GM10847 (cell line): ENCODE data around the gene ZNF827.

ENCODE experiments used
- POLR2A ChIP-seq: IDR thresholded peaks from 2 replicates; pipeline ENCODE4 v1.6.1; 2011; ENCODE audit not compliant: insufficient read length; ENCODE audit errors: extremely low read depth

ZNF827 gene

DNA sequence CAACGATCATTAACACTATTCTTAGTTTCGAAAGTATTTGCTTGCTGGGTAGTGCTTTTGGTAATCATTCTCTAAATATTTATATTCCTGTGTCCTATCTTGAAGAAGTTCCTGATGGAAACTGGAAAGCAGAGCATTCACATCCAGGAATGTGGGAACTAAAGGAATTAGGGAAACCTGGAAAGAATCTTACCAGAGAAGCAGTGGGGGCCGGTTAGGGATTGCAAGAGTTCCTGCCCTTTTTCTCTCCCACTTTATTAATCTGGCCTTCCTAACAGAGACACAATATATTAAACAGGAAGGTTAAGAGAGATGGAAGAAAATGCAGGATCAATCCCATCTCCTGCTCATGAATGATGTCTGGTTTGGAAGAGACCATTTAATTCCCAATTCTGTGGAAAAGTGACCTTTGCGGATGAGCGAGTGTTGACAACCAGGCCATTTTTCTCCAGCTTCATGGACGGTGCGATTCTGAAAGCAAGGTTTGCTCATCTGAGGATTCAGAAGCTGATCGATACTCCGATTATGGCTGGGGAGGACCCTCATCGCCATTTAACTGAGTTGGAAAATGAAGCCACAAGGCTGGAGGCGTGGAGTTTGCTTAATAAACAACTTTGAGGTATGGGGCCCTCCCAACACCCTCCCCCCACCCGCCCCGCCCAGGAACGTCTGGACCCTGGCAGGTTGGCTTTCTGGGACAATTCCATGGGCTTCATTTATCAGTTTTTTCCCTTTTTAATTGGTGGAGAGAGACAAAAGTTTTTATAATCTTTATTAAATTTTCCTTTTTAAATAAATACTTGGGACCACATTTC lies 206.4 kb downstream of the ZNF827 start:
- no peak for TF ChIP-seq POLR2A

DNA sequence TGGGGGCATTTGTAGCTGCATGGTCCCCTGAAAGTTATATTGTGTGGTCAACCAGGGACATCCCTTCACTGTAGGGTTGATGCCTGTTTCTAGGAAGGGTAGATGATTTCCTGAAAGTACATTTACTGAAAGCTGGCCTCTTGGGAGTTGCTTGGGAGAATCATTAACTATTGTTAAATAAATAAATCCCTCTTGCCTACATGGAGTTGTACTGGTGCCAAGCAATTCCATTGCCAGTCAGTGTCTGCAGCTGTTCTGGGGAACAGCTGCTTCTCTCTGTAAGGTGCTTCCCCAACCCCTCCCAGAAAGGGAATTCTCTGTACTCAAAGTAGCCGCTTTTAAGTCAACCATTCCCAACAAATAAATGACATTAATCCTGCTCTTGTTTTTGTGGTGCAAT lies 207.6 kb downstream of the ZNF827 start:
- no peak for TF ChIP-seq POLR2A

DNA sequence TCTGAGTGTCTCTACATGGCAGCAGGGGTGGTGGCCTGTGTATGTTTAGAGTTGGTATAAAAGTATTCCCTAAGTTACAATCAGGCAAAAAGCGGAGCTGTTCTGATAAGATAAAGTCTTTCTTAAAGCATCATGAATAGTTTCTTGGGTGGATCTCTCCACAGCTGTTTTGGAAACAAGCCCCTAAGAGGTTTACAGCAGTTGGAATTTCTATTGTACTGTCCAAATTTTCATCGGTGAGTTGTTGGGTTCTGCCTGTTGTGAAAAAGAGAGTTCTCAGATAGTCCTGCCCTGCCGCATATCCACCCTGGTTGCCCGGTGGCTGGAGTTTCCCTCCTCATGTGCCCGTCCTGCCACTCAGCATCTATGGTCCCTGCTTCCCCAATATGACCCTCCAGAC lies 208.6 kb downstream of the ZNF827 start:
- no peak for TF ChIP-seq POLR2A

DNA sequence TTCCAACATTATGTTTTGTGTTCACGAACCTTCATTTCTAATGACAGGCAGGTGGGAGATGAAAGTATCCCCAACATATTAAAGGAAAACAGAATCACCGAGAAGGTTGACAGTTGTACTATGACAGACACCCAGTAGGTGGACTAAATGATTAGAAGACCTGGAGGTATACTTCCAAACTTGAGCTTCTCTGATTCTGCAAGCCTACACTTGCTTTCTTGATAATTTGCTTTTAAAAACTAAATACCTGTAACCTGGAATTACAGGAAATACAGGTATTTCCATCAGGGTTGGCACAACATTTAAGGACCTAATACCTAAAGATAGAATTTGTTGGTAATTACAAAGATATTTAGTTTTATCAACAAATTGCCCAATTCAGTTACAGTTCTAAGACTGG lies 215.3 kb downstream of the ZNF827 start:
- TF ChIP-seq POLR2A, result no peak

DNA sequence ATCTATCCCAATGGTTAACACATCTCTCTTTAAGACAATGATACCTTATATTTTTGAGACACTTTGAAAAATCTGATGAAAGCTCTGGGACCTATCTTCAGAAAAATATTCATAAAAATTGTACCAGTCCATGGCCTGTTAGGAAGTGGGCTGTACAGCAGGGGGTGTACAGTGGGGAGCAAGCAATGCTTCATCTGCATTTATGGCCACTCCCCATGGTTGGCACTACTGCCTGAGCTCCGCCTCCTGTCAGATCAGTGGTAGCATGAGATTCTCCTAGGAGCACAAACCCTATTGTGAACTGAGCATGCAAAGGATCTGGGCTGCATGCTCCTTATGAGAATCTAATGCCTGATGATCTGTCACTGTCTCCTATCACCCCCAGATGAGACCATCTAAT lies 216.1 kb downstream of the ZNF827 start:
- TF ChIP-seq POLR2A, result no peak

DNA sequence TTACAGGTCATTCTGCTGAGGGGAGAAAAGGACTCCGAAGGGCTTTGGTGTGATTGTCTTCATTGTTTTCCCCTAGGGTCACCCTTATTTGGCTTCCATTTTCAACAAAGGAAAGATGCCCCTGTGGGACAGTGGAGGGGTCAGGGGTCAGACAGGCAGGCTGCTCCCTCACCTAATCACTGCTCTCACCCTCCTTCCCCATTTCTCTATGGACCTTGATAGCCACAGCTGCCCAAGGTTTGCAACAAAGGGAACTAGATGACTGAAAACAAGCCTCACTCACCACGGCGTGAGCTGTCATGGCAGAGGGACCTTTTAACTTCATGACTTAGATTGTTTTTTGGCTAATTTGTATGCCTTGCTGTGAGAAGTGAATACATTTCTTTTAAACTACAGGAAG lies 218.0 kb downstream of the ZNF827 start:
- no peak for TF ChIP-seq POLR2A

DNA sequence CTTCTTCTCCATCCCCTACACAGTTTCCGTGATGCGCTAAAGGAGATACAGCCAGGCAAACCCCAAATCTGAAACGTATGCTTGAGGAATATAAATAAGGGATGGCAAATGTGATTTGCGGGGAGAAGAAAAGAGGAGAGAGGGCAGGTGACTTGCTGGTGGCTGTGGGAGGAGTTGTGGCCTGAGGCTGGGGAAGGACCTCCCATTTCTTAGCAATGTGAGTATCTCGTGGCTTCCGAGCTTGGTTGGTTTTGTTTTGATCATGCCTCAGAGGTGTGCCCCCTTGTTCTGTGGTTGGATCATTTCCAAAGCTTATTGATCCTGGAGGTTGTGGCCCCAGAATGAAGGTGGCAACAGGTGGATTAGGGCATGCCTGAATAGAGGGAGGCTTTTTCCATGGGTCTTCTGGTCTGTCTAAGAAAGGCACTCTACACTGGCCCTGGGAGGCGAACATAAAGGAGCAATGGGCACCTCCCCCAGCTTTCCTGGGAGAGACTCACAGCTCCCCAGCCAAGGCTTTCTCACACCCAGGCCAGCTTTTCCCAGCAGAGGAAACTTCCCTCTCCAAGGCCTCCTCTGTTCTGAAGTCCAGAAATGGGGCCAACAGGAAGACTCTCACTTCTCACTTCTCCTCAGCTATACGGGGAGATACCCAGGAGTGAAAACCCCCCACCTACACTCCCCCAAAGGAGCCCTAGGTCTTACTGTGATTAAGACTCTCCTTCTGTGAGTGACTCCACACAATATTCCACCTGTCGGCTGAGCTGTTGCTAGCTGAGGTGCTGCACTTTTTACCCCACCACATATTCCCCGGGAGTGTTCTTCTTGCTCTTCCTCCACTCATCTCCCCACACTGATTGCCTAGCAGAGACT lies 218.6 kb downstream of the ZNF827 start:
- no peak for TF ChIP-seq POLR2A

DNA sequence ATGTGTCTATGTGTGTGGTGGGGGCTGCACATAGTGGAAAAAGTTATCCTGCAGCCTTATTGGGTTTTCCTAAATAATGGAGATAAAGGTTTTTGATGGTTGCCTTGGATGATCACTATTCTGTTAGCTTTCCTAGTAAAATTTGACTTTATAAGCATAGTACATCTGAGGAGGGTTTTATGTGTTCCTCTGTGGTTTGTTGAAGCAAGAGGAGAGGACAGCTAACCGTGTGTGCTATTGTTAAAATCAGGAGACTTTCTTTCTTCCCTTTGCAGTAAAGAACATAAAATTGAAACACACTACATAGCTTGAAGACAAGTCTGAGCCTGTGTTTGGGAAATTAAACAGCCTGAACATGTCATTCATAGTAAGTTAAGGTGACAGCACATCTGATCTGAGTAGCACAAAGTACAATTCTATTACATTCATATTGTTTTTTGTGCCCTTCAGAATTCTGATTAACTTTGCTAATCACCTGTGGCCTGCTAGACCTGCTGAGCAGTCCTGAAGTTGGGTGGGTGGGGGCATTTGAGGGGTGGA lies 221.9 kb downstream of the ZNF827 start:
- no peak for TF ChIP-seq POLR2A

DNA sequence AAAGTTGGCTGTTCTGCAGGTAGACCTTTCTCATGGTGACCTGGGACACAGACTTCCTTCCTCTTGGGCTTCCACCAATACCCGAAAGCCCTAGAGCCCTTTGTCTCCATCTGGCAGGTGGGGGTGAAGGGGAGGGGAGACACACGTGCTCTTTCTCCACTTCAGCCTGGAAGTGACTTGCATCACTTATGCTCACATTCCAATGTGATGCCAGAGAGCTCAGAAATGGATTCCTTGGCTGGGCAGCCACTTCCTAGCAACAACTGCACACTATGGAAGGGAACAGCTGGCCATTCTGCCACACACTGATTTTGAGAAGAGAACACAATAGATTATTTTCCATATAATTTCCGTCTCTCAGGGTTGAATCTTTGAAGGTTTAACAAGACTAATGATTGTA lies 222.4 kb downstream of the ZNF827 start:
- TF ChIP-seq POLR2A, result no peak

DNA sequence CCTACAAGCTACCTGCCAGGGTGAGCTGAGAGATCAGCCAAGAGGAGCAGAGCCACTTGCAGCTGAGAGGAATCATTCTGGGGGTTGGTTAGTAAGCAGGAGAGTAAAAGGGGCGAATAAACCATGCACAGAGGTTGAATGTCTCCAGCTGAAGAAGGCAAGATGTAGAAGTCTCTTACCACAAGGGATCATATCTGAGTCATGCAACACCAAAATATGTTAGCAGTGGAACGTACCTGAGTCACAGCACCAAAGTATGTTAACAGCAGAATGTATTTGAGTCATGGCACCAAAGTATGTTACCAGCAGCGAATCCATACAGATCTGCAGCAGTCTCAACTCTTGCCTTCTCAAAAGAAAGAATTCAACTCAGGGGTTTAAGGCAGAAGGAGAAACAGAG lies 228.8 kb downstream of the ZNF827 start:
- no peak for TF ChIP-seq POLR2A

DNA sequence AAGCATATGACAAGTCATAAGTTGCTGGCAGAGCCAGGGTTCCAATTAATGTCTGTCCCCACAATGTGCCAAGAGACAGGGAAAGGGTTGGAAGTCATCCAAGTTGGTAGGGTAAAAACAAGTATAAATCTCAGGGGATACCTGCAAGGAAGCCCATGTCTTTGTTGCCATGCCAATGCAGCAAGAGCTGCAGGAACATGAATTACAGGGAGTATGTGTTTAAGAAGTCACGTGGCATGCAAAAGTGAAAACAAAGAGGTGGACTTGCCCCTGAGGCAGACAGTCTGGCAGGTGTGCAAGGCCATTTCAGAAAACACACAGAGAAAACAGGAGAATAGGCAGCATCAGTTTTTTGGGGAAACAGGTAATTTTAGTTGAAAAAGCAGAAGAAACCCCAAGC lies 229.3 kb downstream of the ZNF827 start:
- TF ChIP-seq POLR2A, result no peak
